ENCODE data around the gene SLC2A9.

Gene SLC2A9

GRCh38 chr4:9969526-9970398, 51.5 kb downstream of the SLC2A9 start:
- in situ Hi-C loops (cut with HindIII; ENCODE audit: low sequenced_read_pairs), result no loop called here

GRCh38 chr4:9968472-9968871, 52.8 kb downstream of the SLC2A9 start:
- in situ Hi-C loops (cut with HindIII; ENCODE audit: low sequenced_read_pairs), result no loop called here

DNA sequence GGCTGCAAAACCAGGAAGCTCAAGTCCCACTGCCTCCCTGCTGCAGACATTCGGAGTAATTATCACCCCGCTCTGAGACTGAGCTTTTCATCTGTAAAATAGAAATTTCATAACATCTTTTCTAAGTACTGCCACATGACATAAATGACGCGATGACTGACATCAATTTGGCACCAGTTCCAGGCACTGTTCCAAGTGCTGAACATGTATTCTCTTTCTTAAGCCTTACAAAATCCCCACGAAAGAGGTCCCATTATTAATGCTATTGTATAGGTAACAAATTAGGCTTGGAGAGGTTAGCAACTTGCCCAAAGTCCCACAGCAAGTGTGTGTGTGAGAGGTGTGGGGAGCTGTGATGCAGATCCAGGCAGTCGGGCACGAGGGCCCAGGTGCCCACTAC, 56.4 kb downstream of the SLC2A9 start:
- in situ Hi-C loops (cut with HindIII; ENCODE audit: low sequenced_read_pairs), result no loop called here

GRCh38 chr4:9963328-9963727, 58.0 kb downstream of the SLC2A9 start:
- in situ Hi-C loops (cut with HindIII; ENCODE audit: low sequenced_read_pairs), result no loop called here

- in situ Hi-C loops (cut with HindIII; ENCODE audit: low sequenced_read_pairs), result no loop called here
These were observed 58.5 kb downstream of the SLC2A9 start for GRCh38 chr4:9962611-9963314.

- in situ Hi-C loops (cut with HindIII; ENCODE audit: low sequenced_read_pairs), result no loop called here
These were observed 66.8 kb downstream of the SLC2A9 start for GRCh38 chr4:9954468-9954867.

GRCh38 chr4:9953089-9953488, 68.2 kb downstream of the SLC2A9 start:
- in situ Hi-C loops (cut with HindIII; ENCODE audit: low sequenced_read_pairs), result no loop called here

- in situ Hi-C loops (cut with HindIII; ENCODE audit: low sequenced_read_pairs), result no loop called here
These were observed 68.8 kb downstream of the SLC2A9 start for GRCh38 chr4:9952415-9952950.

- in situ Hi-C loops (cut with HindIII; ENCODE audit: low sequenced_read_pairs), result no loop called here
These were observed 71.7 kb downstream of the SLC2A9 start for GRCh38 chr4:9949573-9949972.

DNA sequence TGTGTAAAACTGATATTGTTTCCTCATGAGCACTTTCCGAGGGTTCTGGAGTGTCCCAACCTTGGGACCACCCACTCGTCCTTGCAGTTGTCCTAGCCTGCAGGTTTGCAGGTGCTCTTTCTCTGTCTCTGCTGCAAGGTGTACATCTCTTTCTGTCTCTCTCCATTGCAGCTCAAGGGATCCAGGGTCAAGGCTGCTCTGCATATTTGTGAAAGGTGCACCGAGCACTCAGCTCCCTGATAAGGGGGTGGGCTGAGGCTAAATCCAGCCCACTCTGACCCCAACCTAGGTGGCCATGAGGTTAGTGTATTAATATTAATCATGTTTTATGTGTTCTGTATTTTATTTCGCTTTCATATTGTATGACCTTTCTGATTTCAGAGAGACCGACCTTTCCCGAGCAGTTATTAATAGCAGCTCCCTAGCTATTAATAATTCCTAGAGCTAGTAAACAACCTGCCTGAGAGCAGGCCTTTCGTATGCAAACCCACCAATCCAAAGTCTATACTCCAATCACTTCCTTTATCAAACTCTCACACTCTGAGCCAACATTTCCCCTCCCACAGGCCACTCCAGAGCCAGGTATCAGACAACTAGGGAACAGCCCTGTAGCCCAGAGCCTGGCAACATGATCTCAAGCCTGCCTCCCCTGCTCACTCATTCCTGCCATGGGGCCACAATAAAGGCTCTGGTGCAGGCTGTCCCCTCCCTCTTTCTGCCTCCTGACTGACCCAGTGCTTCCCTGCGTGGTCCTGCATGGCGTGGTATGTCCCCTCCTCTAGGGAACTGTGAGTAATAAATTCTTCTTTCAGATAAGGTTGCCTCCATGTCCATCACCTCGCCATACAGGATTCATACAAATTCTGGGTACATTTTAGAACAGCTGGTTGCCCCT, 73.9 kb downstream of the SLC2A9 start:
- in situ Hi-C loops (cut with HindIII; ENCODE audit: low sequenced_read_pairs), result no loop called here

- in situ Hi-C loops (cut with HindIII; ENCODE audit: low sequenced_read_pairs), result no loop called here
These were observed 75.1 kb downstream of the SLC2A9 start for GRCh38 chr4:9946170-9946569.

GRCh38 chr4:9944431-9945425, 76.6 kb downstream of the SLC2A9 start:
- in situ Hi-C loops (cut with HindIII; ENCODE audit: low sequenced_read_pairs), result no loop called here

GRCh38 chr4:9943761-9944160, 77.5 kb downstream of the SLC2A9 start:
- in situ Hi-C loops (cut with HindIII; ENCODE audit: low sequenced_read_pairs), result no loop called here

GRCh38 chr4:9942921-9943600, 78.2 kb downstream of the SLC2A9 start:
- in situ Hi-C loops (cut with HindIII; ENCODE audit: low sequenced_read_pairs), result no loop called here

GRCh38 chr4:9942139-9942538, 79.2 kb downstream of the SLC2A9 start:
- in situ Hi-C loops (cut with HindIII; ENCODE audit: low sequenced_read_pairs), result no loop called here

GRCh38 chr4:9940041-9940440, 81.3 kb downstream of the SLC2A9 start:
- in situ Hi-C loops (cut with HindIII; ENCODE audit: low sequenced_read_pairs), result no loop called here

- in situ Hi-C loops (cut with HindIII; ENCODE audit: low sequenced_read_pairs), result no loop called here
These were observed 82.4 kb downstream of the SLC2A9 start for GRCh38 chr4:9938933-9939332.

GRCh38 chr4:9937078-9937477, 84.2 kb downstream of the SLC2A9 start:
- in situ Hi-C loops (cut with HindIII; ENCODE audit: low sequenced_read_pairs), result no loop called here

- in situ Hi-C loops (cut with HindIII; ENCODE audit: low sequenced_read_pairs), result no loop called here
These were observed 85.1 kb downstream of the SLC2A9 start for GRCh38 chr4:9936129-9936644.

Data from endothelial cell of hepatic sinusoid (primary cell).